MCF 10A (cell line): Measurements from ENCODE around the gene CEP128. TPM values are rescaled to one million over a fixed set of nuclear protein-coding genes. Genes with fewer than 3 reads are reported as not detected.

Source experiments
- BruUV-seq: library from RNA; stranded (reverse); fragments of 400-500 nt; replicated peaks from 2 replicates; lab custom pipeline; 2021; lab: Mats Ljungman, UMichigan
- CTCF ChIA-PET: fragments of 300-600 bp; sonication (Branson Sonifier 250); formaldehyde crosslinking; extraction: SDS; loops from one replicate; lab custom pipeline; 2021; ENCODE audit warnings: antibody characterized with exemption, inconsistent platforms; lab: Yijun Ruan, JAX
- POLR2A ChIA-PET: fragments of 300-600, 350-650 bp; sonication (Branson Sonifier 250); formaldehyde crosslinking; extraction: SDS; loops from one replicate; lab custom pipeline; 2020; ENCODE audit warnings: antibody characterized with exemption, inconsistent platforms; lab: Yijun Ruan, JAX
- DNase-seq: peaks from one replicate; pipeline ENCODE4 v3.0.0-alpha.2; 2018; ENCODE audit not compliant: unreplicated experiment
- H3K27ac Mint-ChIP-seq: one replicate; pipeline ENCODE4 v1.8.0; 2022; ENCODE audit warnings: mild to moderate bottlenecking, low read depth, mixed read lengths; ENCODE audit not compliant: unreplicated experiment
- H3K27me3 Mint-ChIP-seq: one replicate; pipeline ENCODE4 v1.8.0; 2022; ENCODE audit warnings: mixed read lengths; ENCODE audit not compliant: insufficient read depth, unreplicated experiment
- H3K36me3 Mint-ChIP-seq: one replicate; pipeline ENCODE4 v1.8.0; 2022; ENCODE audit warnings: mild to moderate bottlenecking, moderate library complexity, mixed read lengths; ENCODE audit not compliant: insufficient read depth, unreplicated experiment
- H3K4me1 Mint-ChIP-seq: one replicate; pipeline ENCODE4 v1.8.0; 2022; ENCODE audit warnings: mixed read lengths; ENCODE audit not compliant: insufficient read depth, unreplicated experiment
- H3K4me3 Mint-ChIP-seq: one replicate; pipeline ENCODE4 v1.8.0; 2022; ENCODE audit warnings: mild to moderate bottlenecking, moderate library complexity, mixed read lengths; ENCODE audit not compliant: unreplicated experiment
- H3K9me3 Mint-ChIP-seq: one replicate; pipeline ENCODE4 v1.8.0; 2022; ENCODE audit warnings: mixed read lengths; ENCODE audit not compliant: unreplicated experiment
- CTCF ChIP-seq: fragments of 200-600 bp; IDR thresholded peaks from one replicate; pipeline ENCODE4 v1.8.0; 2022; ENCODE audit warnings: antibody characterized with exemption, mild to moderate bottlenecking; ENCODE audit not compliant: unreplicated experiment
- intact Hi-C: fragments of 100-400 bp; cut with micrococcal nuclease; formaldehyde crosslinking; loops from 2 replicates; pipeline ENCODE4 v1.14.1; 2022
- total RNA-seq: library from RNA; stranded (reverse); gene quantifications from 2 replicates; pipeline ENCODE4 v1.2.3, GENCODE V29; 2022

Gene CEP128
- total RNA-seq, 1 experiment from 2014 or later, result 12.5 TPM

DNA sequence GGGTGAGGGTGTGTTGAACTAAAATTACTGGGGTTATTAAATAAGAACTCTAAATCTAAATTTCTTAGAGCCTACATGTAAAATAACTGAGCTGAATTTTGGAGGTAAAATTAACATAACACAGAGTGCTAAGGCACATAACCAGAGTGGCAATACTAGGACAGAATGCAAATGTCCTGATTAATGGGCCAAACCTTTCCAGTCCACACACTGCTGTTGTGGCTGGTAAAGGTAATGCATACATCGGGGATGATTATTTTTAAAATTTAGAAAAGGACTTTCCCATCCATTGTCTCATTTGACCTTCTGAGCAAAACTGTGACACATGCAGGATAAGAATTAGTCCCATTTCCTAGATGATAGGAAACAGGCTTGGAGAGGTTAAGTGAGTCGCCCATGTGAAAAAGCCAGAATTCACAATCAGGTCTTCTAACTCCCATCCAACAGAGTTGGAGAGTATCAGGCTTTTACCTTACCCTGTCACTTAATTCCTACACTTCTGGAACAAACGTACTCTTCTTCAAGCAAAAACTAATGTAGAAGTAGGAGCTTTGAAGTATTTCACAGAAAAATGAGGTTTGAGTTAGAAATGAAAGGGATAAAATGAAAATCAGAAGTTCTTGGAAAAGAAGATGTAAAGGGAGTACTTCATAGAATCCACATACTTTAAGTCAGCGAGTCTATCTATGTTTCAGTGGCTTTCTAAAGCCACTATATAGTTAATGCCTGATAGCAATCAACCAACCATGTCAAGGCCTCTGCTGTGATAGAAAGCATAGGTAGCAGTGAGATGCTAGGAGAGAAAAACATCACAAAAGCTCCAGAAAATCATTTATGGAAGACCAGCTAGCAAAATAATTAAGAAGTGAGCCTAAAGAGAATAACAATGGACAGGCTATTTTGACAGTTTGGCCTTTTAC lies 395.3 kb downstream of the CEP128 start:
- no peak for TF ChIP-seq CTCF
- H3K9me3 Mint-ChIP-seq, result no peaks in the 10 kb centered on the region
- H3K4me3 Mint-ChIP-seq, result no peak overlapping the region
- H3K36me3 Mint-ChIP-seq, result no peaks in the 10 kb centered on the region
- no peak overlapping the region for H3K27ac Mint-ChIP-seq
- no peaks in the 10 kb centered on the region for H3K4me1 Mint-ChIP-seq
- ChIA-PET CTCF (interaction anchor here (0.6 kb wide), 2 partner anchors 50 to 322 kb away, joined by 3 read pairs; no protein-coding TSS in a partner anchor), POLR2A (no interaction called here)
- no TSS peak for BruUV-seq
- H3K27me3 Mint-ChIP-seq, result no peaks in the 10 kb centered on the region
- DNase-seq, result no peak
- intact Hi-C loops, result no loop called here

DNA sequence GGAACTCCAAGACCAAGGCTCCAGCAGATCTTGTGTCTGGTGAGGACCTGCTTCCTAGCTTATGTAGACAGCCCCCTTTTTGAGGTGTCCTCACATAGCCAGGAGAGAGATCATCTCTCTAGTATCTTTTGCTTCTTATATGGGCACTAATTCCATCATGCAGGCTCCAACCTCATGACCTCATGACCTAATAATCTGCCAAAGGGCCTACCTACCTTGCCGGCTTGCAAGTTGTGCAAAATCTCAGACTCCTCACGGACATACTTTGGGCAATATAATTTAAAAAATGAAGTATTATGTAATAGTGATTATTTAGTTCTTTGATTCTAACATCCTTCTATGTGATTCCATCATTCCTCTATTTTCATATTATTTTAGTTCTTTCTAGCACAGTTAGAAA lies 397.2 kb downstream of the CEP128 start:
- ChIA-PET POLR2A (no interaction called here), CTCF (interaction anchor here (0.6 to 0.9 kb wide), 4 partner anchors 39 to 1947 kb away, joined by 3 read pairs; no protein-coding TSS in a partner anchor)
- no TSS peak for BruUV-seq
- no peak for DNase-seq
- intact Hi-C loops, result no loop called here
- no peaks in the 10 kb centered on the region for H3K36me3 Mint-ChIP-seq
- H3K4me1 Mint-ChIP-seq, result no peaks in the 10 kb centered on the region
- peaks cover 5% of the 10 kb centered on the region for H3K9me3 Mint-ChIP-seq
- no peak overlapping the region for H3K27ac Mint-ChIP-seq
- no peak overlapping the region for H3K4me3 Mint-ChIP-seq
- no peaks in the 10 kb centered on the region for H3K27me3 Mint-ChIP-seq
- TF ChIP-seq CTCF, result no peak

GRCh38 chr14:80543211-80543610 lies 398.3 kb downstream of the CEP128 start:
- ChIA-PET CTCF (interaction anchor here (0.9 kb wide), 1 partner anchor 45 kb away, joined by 3 read pairs; no protein-coding TSS in a partner anchor), POLR2A (no interaction called here)
- Mint-ChIP-seq H3K4me3 (no peak overlapping the region), H3K36me3 (no peaks in the 10 kb centered on the region), H3K9me3 (peaks cover 10% of the 10 kb centered on the region), H3K4me1 (no peaks in the 10 kb centered on the region), H3K27me3 (no peaks in the 10 kb centered on the region), H3K27ac (no peak overlapping the region)
- BruUV-seq, result no TSS peak
- no peak for DNase-seq
- intact Hi-C loops, result no loop called here
- no peak for TF ChIP-seq CTCF

DNA sequence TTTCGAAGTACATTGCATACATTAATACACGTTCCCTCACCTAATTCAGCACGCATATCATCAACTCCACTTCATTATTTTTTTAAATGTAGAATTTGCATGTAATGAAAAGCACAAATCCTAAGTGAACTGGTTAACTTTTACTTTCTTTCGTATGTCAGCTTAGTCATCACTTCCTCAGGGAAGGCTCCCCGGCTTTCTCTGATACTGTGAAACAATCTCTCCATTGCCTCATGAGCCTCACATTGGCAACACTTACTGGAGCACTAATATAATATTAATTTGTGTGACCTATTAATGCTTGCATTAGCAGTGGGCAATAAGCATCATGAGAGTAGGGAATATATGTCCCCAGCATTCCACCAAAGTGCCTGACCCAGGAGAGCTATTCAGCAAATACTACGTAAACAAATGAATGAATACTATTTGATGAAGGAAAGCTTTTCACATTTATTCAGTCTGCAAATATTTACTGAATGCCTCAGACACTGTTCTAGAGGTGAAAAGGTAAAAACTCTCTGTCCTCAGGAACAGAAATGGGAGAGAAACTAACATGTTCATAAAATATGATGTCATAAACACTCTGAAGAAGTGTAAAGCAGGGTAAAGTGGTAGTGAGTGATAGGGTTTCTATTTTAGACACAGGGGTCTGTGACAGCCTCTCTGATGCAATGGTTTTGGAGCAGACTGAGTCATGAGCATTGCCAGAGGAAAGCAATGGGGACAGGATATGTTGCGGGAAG lies 402.7 kb downstream of the CEP128 start:
- Mint-ChIP-seq H3K9me3 (peaks cover 10% of the 10 kb centered on the region), H3K36me3 (no peaks in the 10 kb centered on the region), H3K27me3 (no peaks in the 10 kb centered on the region), H3K4me3 (no peak overlapping the region), H3K4me1 (no peaks in the 10 kb centered on the region), H3K27ac (no peak overlapping the region)
- intact Hi-C loops, result no loop called here
- POLR2A ChIA-PET, result no interaction called here
- no peak for TF ChIP-seq CTCF
- CTCF ChIA-PET, result no interaction called here
- no TSS peak for BruUV-seq
- no peak for DNase-seq
